NCI-H2081 treated with DMSO at 0.1 percent for 48 hours (cell line): ENCODE results near the gene PYGO1.
"Not testable (repeated sequence)": the region's sequence is repeated elsewhere in the genome, so short reads cannot be mapped to it uniquely, and the experiment has no call there.

Source experiments
- DNase-seq: peaks from one replicate; lab custom pipeline; 2025; lab: John Stamatoyannopoulos, UW

PYGO1 gene

GRCh38 chr15:55505407-55505806 is 82.7 kb downstream of the PYGO1 start:
- not testable (repeated sequence) for DNase-seq

GRCh38 chr15:55499151-55499550 is 89.0 kb downstream of the PYGO1 start:
- DNase-seq: no peak

GRCh38 chr15:55498109-55498938 is 89.8 kb downstream of the PYGO1 start:
- DNase-seq: peak; percentile 46

GRCh38 chr15:55496716-55497115 is 91.4 kb downstream of the PYGO1 start:
- DNase-seq: no peak

- DNase-seq: no peak
These were observed 93.2 kb downstream of the PYGO1 start for GRCh38 chr15:55494931-55495330.

- DNase-seq: not testable (repeated sequence)
These were observed 99.1 kb downstream of the PYGO1 start for GRCh38 chr15:55488952-55489600.
